PFSK-1 (cell line): ENCODE results near the gene SIX1.
A peak's percentile ranks its signal among the peaks of the same experiment; 100 is the strongest.

Experiments used
- POLR2AphosphoS5 ChIP-seq: IDR thresholded peaks from 2 replicates; pipeline ENCODE4 v1.6.1; 2012; ENCODE audit warnings: low read depth, mild to moderate bottlenecking, control low read depth, low read length, moderate library complexity
- SIN3A ChIP-seq: IDR thresholded peaks from 2 replicates; pipeline ENCODE4 v1.6.1; 2012; ENCODE audit warnings: mild to moderate bottlenecking, low read length, moderate library complexity, borderline replicate concordance; ENCODE audit not compliant: insufficient read depth
- TAF1 ChIP-seq: IDR thresholded peaks from 2 replicates; pipeline ENCODE4 v1.6.1; 2012; ENCODE audit warnings: low read length, control low read depth, borderline replicate concordance; ENCODE audit not compliant: insufficient read depth

DNA sequence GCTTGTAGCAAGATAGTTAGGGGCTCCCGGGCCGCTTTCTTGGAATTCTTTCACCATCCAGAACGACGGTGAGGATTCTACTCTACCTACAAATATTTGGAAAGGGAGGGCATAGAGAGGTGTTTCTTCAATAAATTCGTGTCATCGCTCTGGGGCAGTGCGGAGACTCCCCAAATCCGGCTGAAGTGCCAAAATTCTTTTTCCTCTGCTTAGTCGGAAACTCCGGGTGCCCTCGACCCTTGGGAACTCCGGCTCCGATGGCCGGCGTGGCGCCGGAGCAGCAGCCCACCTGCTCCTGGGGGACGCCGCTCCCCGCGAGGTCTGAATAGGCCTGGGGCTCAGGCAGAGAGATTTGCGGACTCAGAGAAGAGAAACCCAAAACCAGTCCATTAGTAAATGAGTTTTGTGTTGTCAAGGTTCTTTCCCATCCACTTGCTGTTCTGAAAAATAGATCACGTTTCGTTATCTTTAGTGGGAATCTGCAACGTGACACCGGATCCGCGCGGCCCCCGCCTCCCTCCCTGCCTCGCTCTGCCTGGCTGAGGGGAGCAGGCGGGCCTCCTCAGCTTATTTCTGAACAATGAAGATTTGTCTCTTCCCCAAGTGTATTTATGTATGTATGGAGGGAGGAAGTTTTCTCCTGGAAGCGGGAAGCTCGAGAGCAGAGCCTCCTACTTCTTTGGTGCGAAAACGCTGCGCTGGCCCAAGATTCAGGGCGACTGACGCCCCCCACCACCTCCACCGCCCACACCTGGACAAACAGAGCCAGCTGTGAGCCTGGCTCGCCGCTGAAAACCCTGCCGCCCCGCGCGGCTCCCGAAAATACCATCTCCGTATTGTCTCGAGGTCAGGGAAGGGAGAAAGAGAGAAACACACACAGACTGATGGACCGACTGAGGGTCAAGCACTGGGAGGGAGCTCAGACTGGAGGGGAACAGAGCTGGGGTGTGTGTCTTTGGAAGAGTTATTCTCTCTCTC lies 3.7 kb upstream of the SIX1 start:
- TF ChIP-seq POLR2AphosphoS5 (no peak), SIN3A (0 out of 2 replicates have a peak, but pooled peaks have one; percentile 27), TAF1 (no peak)
